KMS-11 (cell line): ENCODE data around the gene KANSL1.
"Not testable (repeated sequence)": the region's sequence is repeated elsewhere in the genome, so short reads cannot be mapped to it uniquely, and the experiment has no call there.

Experiments
- H2AFZ ChIP-seq: fragments of 200-600 bp; sonication (generic); 2 replicates; pipeline ENCODE4 v1.6.1; 2016; ENCODE audit warnings: antibody characterized with exemption, mixed run types, low read depth
- H3K27ac ChIP-seq: fragments of 200-600 bp; sonication (generic); 2 replicates; pipeline ENCODE4 v1.6.1; 2016; ENCODE audit warnings: mild to moderate bottlenecking, mixed run types
- H3K27me3 ChIP-seq: fragments of 200-600 bp; sonication (generic); 2 replicates; pipeline ENCODE4 v1.6.1; 2017; ENCODE audit warnings: mild to moderate bottlenecking, low read depth, mixed run types, moderate library complexity; ENCODE audit not compliant: insufficient read depth
- H3K36me3 ChIP-seq: fragments of 200-600 bp; sonication (generic); 2 replicates; pipeline ENCODE4 v1.6.1; 2017; ENCODE audit warnings: mild to moderate bottlenecking, mixed run types; ENCODE audit not compliant: insufficient read depth
- H3K4me1 ChIP-seq: fragments of 200-600 bp; sonication (generic); 2 replicates; pipeline ENCODE4 v1.6.1; 2016; ENCODE audit warnings: mild to moderate bottlenecking, low read depth, mixed run types; ENCODE audit not compliant: poor library complexity, severe bottlenecking
- H3K4me2 ChIP-seq: fragments of 200-600 bp; sonication (generic); 2 replicates; pipeline ENCODE4 v1.7.0; 2016; ENCODE audit warnings: mild to moderate bottlenecking, mixed run types
- H3K4me3 ChIP-seq: fragments of 200-600 bp; sonication (generic); IDR thresholded peaks from 2 replicates; pipeline ENCODE4 v1.6.1; 2017; ENCODE audit warnings: low read depth, low read length, mixed read lengths; ENCODE audit not compliant: insufficient read depth
- H3K79me2 ChIP-seq: fragments of 200-600 bp; sonication (generic); 2 replicates; pipeline ENCODE4 v1.6.1; 2016; ENCODE audit warnings: low read depth, mixed run types; ENCODE audit not compliant: insufficient read depth
- H3K9ac ChIP-seq: fragments of 200-600 bp; sonication (generic); 2 replicates; pipeline ENCODE4 v1.6.1; 2016; ENCODE audit warnings: mild to moderate bottlenecking, mixed run types
- H4K20me1 ChIP-seq: fragments of 200-600 bp; sonication (generic); 2 replicates; pipeline ENCODE4 v1.6.1; 2016; ENCODE audit warnings: mild to moderate bottlenecking, mixed run types; ENCODE audit not compliant: insufficient read depth
- TF ChIP-seq, protein P1 (sequence below): fragments of 200-600 bp; sonication (generic); conservative IDR thresholded peaks from 2 replicates; pipeline ENCODE4 v1.6.1; 2017; ENCODE audit warnings: low read depth, mild to moderate bottlenecking, antibody characterized with exemption, low read length, moderate library complexity, mixed read lengths

KANSL1 gene

DNA sequence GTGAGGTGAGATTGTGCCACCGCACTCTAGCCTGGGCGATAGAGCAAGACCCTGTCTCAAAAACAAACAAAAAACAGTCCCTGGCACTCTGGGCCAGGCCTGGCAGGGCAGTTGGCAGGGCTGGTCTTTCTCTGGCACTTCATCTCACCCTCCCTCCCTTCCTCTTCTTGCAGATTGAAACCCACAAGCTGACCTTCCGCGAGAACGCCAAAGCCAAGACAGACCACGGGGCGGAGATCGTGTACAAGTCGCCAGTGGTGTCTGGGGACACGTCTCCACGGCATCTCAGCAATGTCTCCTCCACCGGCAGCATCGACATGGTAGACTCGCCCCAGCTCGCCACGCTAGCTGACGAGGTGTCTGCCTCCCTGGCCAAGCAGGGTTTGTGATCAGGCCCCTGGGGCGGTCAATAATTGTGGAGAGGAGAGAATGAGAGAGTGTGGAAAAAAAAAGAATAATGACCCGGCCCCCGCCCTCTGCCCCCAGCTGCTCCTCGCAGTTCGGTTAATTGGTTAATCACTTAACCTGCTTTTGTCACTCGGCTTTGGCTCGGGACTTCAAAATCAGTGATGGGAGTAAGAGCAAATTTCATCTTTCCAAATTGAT is 169.3 kb downstream of the KANSL1 start:
- Histone ChIP-seq H3K27ac (no peak overlapping the region), H3K4me3 (no peak overlapping the region), H3K36me3 (no peaks in the 10 kb centered on the region), H3K4me2 (no peak overlapping the region), H4K20me1 (no peaks in the 10 kb centered on the region), H3K9ac (no peak overlapping the region), H3K79me2 (no peaks in the 10 kb centered on the region), H2AFZ (no peak overlapping the region), H3K4me1 (peaks cover 31% of the 10 kb centered on the region), H3K27me3 (no peaks in the 10 kb centered on the region)
- TF ChIP-seq, protein P1, sequence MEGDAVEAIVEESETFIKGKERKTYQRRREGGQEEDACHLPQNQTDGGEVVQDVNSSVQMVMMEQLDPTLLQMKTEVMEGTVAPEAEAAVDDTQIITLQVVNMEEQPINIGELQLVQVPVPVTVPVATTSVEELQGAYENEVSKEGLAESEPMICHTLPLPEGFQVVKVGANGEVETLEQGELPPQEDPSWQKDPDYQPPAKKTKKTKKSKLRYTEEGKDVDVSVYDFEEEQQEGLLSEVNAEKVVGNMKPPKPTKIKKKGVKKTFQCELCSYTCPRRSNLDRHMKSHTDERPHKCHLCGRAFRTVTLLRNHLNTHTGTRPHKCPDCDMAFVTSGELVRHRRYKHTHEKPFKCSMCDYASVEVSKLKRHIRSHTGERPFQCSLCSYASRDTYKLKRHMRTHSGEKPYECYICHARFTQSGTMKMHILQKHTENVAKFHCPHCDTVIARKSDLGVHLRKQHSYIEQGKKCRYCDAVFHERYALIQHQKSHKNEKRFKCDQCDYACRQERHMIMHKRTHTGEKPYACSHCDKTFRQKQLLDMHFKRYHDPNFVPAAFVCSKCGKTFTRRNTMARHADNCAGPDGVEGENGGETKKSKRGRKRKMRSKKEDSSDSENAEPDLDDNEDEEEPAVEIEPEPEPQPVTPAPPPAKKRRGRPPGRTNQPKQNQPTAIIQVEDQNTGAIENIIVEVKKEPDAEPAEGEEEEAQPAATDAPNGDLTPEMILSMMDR = no peak

DNA sequence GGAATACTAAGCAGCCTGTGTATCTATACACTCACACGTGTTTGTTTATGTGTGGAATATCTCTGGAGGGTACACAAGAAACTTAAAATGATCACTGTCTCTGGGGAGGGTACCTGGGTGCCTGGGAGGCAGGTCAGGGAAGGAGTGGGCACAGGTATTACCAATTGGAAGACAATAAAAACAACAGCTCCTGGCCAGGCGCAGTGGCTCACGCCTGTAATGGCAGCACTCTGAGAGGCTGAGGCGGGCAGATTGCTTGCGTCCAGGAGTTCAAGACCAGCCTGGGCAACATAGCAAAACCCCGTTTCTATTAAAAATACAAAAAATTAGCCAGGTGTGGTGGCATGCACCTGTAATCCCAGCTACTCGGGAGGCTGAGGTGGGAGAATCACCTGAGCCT is 169.9 kb downstream of the KANSL1 start:
- not testable (repeated sequence) for H3K79me2 ChIP-seq, H3K36me3 ChIP-seq, H4K20me1 ChIP-seq, H2AFZ ChIP-seq, H3K4me3 ChIP-seq, H3K27me3 ChIP-seq, H3K9ac ChIP-seq, H3K27ac ChIP-seq, H3K4me2 ChIP-seq
- H3K4me1 ChIP-seq = peaks cover 26% of the 10 kb centered on the region

DNA sequence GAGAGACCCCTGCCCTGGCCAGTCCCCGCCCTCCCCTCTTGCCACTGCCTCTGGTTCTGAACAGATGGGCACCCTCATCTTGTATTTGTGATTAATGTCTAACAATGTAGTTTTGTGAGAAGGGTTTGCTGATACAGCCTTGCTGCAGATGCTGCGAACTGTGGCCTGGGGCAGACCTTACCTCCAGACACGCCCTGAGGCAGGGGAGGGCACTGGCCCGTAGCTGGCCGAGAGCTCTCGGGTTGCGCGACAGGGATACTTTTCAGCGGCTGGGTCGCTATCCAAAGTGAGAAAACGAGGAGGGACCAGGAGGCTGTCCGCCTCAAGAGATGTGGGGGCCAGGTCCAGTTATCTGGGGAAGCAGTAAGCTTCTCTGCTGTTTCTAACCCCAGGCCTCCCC is 172.2 kb downstream of the KANSL1 start:
- Histone ChIP-seq H3K27me3 (no peaks in the 10 kb centered on the region), H3K9ac (no peak overlapping the region), H4K20me1 (no peaks in the 10 kb centered on the region)

DNA sequence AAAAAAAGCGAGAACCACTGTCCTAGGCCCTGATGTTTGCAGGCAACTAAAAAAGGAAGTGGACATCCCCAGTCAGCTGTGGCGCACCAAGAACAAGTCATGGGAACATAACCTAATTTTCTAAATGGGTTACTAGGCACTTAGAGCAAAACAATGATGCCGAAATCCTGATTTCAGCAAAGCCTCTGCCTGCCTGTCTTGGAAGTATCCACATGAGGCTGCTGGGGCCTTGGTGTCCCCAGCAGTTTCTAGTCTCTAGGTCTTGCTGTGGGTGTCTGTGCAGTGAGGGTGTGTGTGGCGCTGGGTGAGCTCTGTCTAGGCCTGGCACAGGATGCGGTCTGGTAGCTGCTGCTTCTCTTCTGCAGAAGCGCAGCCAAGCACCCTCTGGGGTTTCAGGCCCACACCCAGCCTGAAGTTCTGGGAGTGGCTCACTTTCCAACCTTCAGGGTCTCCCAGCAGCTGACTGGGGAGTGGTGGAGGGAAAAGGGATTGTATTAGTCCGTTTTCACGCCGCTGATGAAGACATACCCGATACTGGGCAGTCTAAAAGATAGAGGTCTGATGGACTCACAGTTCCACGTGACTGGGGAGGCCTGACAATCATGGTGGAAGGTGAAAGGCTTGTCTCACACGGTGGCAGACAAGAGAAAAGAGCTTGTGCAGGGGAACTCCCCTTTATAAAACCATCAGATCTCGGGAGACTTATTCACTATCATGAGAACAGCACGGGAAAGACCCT is 173.0 kb downstream of the KANSL1 start:
- TF ChIP-seq, protein P1 = no peak
- H2AFZ ChIP-seq = no peak overlapping the region

More for the DNA sequence above, 172.2 kb downstream of the KANSL1 start:
- no peak overlapping the region for H2AFZ ChIP-seq
- H3K4me3 ChIP-seq = no peak overlapping the region
- H3K36me3 ChIP-seq = no peaks in the 10 kb centered on the region
- H3K4me2 ChIP-seq = no peak overlapping the region
- no peak overlapping the region for H3K27ac ChIP-seq
- TF ChIP-seq, protein P1 = no peak
- H3K79me2 ChIP-seq = no peaks in the 10 kb centered on the region
- H3K4me1 ChIP-seq = peaks cover 2% of the 10 kb centered on the region

DNA sequence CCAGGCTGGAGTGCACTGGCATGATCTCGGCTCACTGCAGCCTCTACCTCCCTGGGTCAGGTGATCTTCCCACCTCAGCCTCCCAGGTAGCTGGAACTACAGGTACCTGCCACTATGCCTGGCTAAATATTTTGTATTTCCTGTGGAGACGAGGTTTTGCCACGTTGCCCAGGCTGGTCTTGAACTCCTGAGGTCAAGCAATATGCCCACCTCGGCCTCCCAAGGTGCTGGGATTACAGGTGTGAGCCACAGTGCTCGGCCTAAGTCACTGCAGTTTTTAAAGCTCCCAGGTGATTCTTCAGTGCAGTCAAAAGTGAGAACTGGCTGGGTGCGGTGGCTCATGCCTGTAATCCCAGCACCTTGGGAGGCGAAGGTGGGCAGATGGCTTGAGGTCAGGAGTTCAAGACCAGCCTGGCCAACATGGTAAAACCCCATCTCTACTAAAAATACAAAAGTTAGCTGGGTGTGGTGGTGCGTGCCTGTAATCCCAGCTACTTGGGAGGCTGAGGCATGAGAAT is 173.8 kb downstream of the KANSL1 start:
- not testable (repeated sequence) for H3K4me3 ChIP-seq, H3K4me1 ChIP-seq, H3K36me3 ChIP-seq, H2AFZ ChIP-seq, H3K4me2 ChIP-seq, H3K9ac ChIP-seq, H3K27ac ChIP-seq, H3K79me2 ChIP-seq, H3K27me3 ChIP-seq, H4K20me1 ChIP-seq

More for the DNA sequence above, 173.0 kb downstream of the KANSL1 start:
- no peaks in the 10 kb centered on the region for H4K20me1 ChIP-seq
- no peak overlapping the region for H3K27ac ChIP-seq
- H3K4me1 ChIP-seq = no peaks in the 10 kb centered on the region
- no peak overlapping the region for H3K9ac ChIP-seq
- no peak overlapping the region for H3K4me3 ChIP-seq
- no peaks in the 10 kb centered on the region for H3K79me2 ChIP-seq
- no peaks in the 10 kb centered on the region for H3K36me3 ChIP-seq
- H3K4me2 ChIP-seq = no peak overlapping the region
- no peaks in the 10 kb centered on the region for H3K27me3 ChIP-seq
